Measurements from ENCODE around the gene MPP3. TPM values are rescaled to one million over a fixed set of nuclear protein-coding genes. Genes with fewer than 3 reads are reported as not detected.

The MPP3 gene
- total and polyA plus RNA-seq, 7 experiments from 2014 or later = 0.32 to 1.4 TPM; not detected in 5

DNA sequence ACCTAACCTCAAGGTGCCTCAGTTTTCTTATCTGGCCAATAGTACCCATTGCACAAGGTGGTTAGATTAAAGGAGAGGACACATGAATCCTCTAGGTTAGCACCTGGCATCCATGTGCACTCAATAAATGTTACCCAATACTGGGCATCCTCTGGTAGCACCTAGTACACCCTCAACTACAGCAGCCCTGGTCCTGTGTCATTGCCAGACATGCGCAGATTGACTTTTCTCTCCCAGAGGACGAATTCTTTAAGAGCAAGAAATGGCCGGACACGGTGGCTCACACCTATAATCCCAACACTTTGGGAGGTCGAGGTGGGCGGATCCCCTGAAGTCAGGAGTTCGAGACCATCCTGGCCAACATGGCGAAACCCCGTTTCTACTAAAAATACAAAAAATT is 61.5 kb downstream of the MPP3 start:
- CTCF ChIA-PET = interaction anchor here (0.7 kb wide), 1 partner anchor 62 kb away, joined by 3 read pairs; no protein-coding TSS in a partner anchor
- intact Hi-C loops (cut with micrococcal nuclease) = no loop called here
- H3K4me1 Mint-ChIP-seq = peaks cover 0 to 17% (median 0%) of the 10 kb centered on the region in 7 donors
- no peaks in the 10 kb centered on the region for H3K27me3 Mint-ChIP-seq
- H3K9me3 Mint-ChIP-seq = no peaks in the 10 kb centered on the region
- Histone ChIP-seq H3K36me3 (ENCODE audit: control insufficient read depth in 2 of 3, insufficient read depth in 3 of 3, low read length in 3 of 3) (peaks cover 0 to 45% (median 0%) of the 10 kb centered on the region in 3 experiments), H3K27ac (ENCODE audit: low read depth, low read length) (no peak overlapping the region), H3K27me3 (ENCODE audit: control insufficient read depth in 2 of 2, insufficient read depth in 2 of 2, low read length in 2 of 2) (no peaks in the 10 kb centered on the region), H3K4me3 (ENCODE audit: low read length) (no peak overlapping the region), H3K9me3 (ENCODE audit: control insufficient read depth in 2 of 3, low read length in 3 of 3) (no peaks in the 10 kb centered on the region), H3K4me1 (ENCODE audit: control insufficient read depth in 2 of 2, insufficient read depth in 2 of 2, low read length in 2 of 2) (no peaks in the 10 kb centered on the region)
- DNase-seq (no peak), ATAC-seq (no peak)
- no peak overlapping the region for H3K27ac Mint-ChIP-seq
- no peak overlapping the region for H3K4me3 Mint-ChIP-seq
- POLR2A ChIA-PET = no interaction called here
- H3K36me3 Mint-ChIP-seq = peaks cover 0 to 33% (median 7%) of the 10 kb centered on the region in 5 donors

GRCh38 chr17:43770957-43771356 is 62.0 kb downstream of the MPP3 start:
- peaks cover 0 to 45% (median 0%) of the 10 kb centered on the region in 3 experiments for H3K36me3 ChIP-seq (ENCODE audit: control insufficient read depth in 2 of 3, insufficient read depth in 3 of 3, low read length in 3 of 3)
- H3K27ac Mint-ChIP-seq = no peak overlapping the region
- peaks cover 0 to 33% (median 7%) of the 10 kb centered on the region in 5 donors for H3K36me3 Mint-ChIP-seq
- no peaks in the 10 kb centered on the region for H3K9me3 Mint-ChIP-seq
- no peaks in the 10 kb centered on the region for H3K9me3 ChIP-seq (ENCODE audit: control insufficient read depth in 2 of 3, low read length in 3 of 3)
- intact Hi-C loops (cut with micrococcal nuclease) = no loop called here
- H3K27ac ChIP-seq (ENCODE audit: low read depth, low read length) = no peak overlapping the region
- ATAC-seq (no peak), DNase-seq (no peak)
- H3K4me1 Mint-ChIP-seq = peaks cover 0 to 17% (median 0%) of the 10 kb centered on the region in 7 donors
- POLR2A ChIA-PET = no interaction called here
- no peaks in the 10 kb centered on the region for H3K27me3 ChIP-seq (ENCODE audit: control insufficient read depth in 2 of 2, insufficient read depth in 2 of 2, low read length in 2 of 2)
- CTCF ChIA-PET = interaction anchor here (1.2 kb wide), 1 partner anchor 10 kb away, joined by 4 read pairs; no protein-coding TSS in a partner anchor
- no peak overlapping the region for H3K4me3 Mint-ChIP-seq
- no peaks in the 10 kb centered on the region for H3K27me3 Mint-ChIP-seq
- no peaks in the 10 kb centered on the region for H3K4me1 ChIP-seq (ENCODE audit: control insufficient read depth in 2 of 2, insufficient read depth in 2 of 2, low read length in 2 of 2)
- no peak overlapping the region for H3K4me3 ChIP-seq (ENCODE audit: low read length)

- H3K27me3 ChIP-seq (ENCODE audit: control insufficient read depth in 2 of 2, insufficient read depth in 2 of 2, low read length in 2 of 2) = no peaks in the 10 kb centered on the region
- H3K36me3 Mint-ChIP-seq = peaks cover 0 to 33% (median 6%) of the 10 kb centered on the region in 5 donors
- no peaks in the 10 kb centered on the region for H3K9me3 ChIP-seq (ENCODE audit: control insufficient read depth in 2 of 3, low read length in 3 of 3)
- ChIA-PET CTCF (interaction anchor here (1.2 kb wide), 1 partner anchor 9 kb away, joined by 4 read pairs; no protein-coding TSS in a partner anchor), POLR2A (no interaction called here)
- H3K4me3 ChIP-seq (ENCODE audit: low read length) = no peak overlapping the region
- peaks cover 0 to 42% (median 0%) of the 10 kb centered on the region in 3 experiments for H3K36me3 ChIP-seq (ENCODE audit: control insufficient read depth in 2 of 3, insufficient read depth in 3 of 3, low read length in 3 of 3)
- DNase-seq (no peak), ATAC-seq (no peak)
- H3K27ac Mint-ChIP-seq = no peak overlapping the region
- H3K27me3 Mint-ChIP-seq = no peaks in the 10 kb centered on the region
- H3K4me3 Mint-ChIP-seq = no peak overlapping the region
- no peak overlapping the region for H3K27ac ChIP-seq (ENCODE audit: low read depth, low read length)
- peaks cover 0 to 14% (median 0%) of the 10 kb centered on the region in 7 donors for H3K4me1 Mint-ChIP-seq
- H3K4me1 ChIP-seq (ENCODE audit: control insufficient read depth in 2 of 2, insufficient read depth in 2 of 2, low read length in 2 of 2) = no peaks in the 10 kb centered on the region
- H3K9me3 Mint-ChIP-seq = no peaks in the 10 kb centered on the region
- intact Hi-C loops (cut with micrococcal nuclease) = no loop called here
These were observed 63.1 kb downstream of the MPP3 start for GRCh38 chr17:43769859-43770258.

- intact Hi-C loops (cut with micrococcal nuclease) = no loop called here
- Histone ChIP-seq H3K4me1 (ENCODE audit: control insufficient read depth in 2 of 2, insufficient read depth in 2 of 2, low read length in 2 of 2) (no peaks in the 10 kb centered on the region), H3K4me3 (ENCODE audit: low read length) (no peak overlapping the region), H3K27me3 (ENCODE audit: control insufficient read depth in 2 of 2, insufficient read depth in 2 of 2, low read length in 2 of 2) (no peaks in the 10 kb centered on the region), H3K36me3 (ENCODE audit: control insufficient read depth in 2 of 3, insufficient read depth in 3 of 3, low read length in 3 of 3) (peaks cover 0 to 37% (median 0%) of the 10 kb centered on the region in 3 experiments), H3K27ac (ENCODE audit: low read depth, low read length) (no peak overlapping the region), H3K9me3 (ENCODE audit: control insufficient read depth in 2 of 3, low read length in 3 of 3) (no peaks in the 10 kb centered on the region)
- ATAC-seq = no peak
- Mint-ChIP-seq H3K27ac (no peak overlapping the region), H3K4me1 (peaks cover 0 to 14% (median 0%) of the 10 kb centered on the region in 7 donors), H3K27me3 (no peaks in the 10 kb centered on the region), H3K36me3 (peaks cover 0 to 33% (median 6%) of the 10 kb centered on the region in 5 donors), H3K4me3 (no peak overlapping the region), H3K9me3 (no peaks in the 10 kb centered on the region)
- DNase-seq = no peak
- ChIA-PET POLR2A (no interaction called here), CTCF (interaction anchor here (4.7 kb wide), 1 partner anchor 76 kb away, joined by 53 read pairs; no protein-coding TSS in a partner anchor)
These were observed 63.5 kb downstream of the MPP3 start for GRCh38 chr17:43769426-43769825.

- intact Hi-C loops (cut with micrococcal nuclease) = no loop called here
- peaks cover 0 to 14% (median 0%) of the 10 kb centered on the region in 7 donors for H3K4me1 Mint-ChIP-seq
These were observed 64.0 kb downstream of the MPP3 start for GRCh38 chr17:43768943-43769342.

GRCh38 chr17:43768382-43768781 is 64.6 kb downstream of the MPP3 start:
- Histone ChIP-seq H3K27me3 (ENCODE audit: control insufficient read depth in 2 of 2, insufficient read depth in 2 of 2, low read length in 2 of 2) (no peaks in the 10 kb centered on the region), H3K4me1 (ENCODE audit: control insufficient read depth in 2 of 2, insufficient read depth in 2 of 2, low read length in 2 of 2) (no peaks in the 10 kb centered on the region), H3K36me3 (ENCODE audit: control insufficient read depth in 2 of 3, insufficient read depth in 3 of 3, low read length in 3 of 3) (peaks cover 0 to 29% (median 0%) of the 10 kb centered on the region in 3 experiments), H3K4me3 (ENCODE audit: low read length) (no peak overlapping the region), H3K9me3 (ENCODE audit: control insufficient read depth in 2 of 3, low read length in 3 of 3) (no peaks in the 10 kb centered on the region), H3K27ac (ENCODE audit: low read depth, low read length) (no peak overlapping the region)
- H3K27me3 Mint-ChIP-seq = no peaks in the 10 kb centered on the region
- H3K4me3 Mint-ChIP-seq = no peak overlapping the region
- peak overlapping the region in 1 of 9 donors; percentile 67 for H3K27ac Mint-ChIP-seq
- intact Hi-C loops (cut with micrococcal nuclease) = no loop called here
- CTCF ChIA-PET = interaction anchor here (4.7 kb wide), 1 partner anchor 75 kb away, joined by 53 read pairs; no protein-coding TSS in a partner anchor
- DNase-seq = no peak
- H3K9me3 Mint-ChIP-seq = no peaks in the 10 kb centered on the region
- H3K36me3 Mint-ChIP-seq = peaks cover 0 to 30% (median 6%) of the 10 kb centered on the region in 5 donors
- peaks cover 0 to 11% (median 0%) of the 10 kb centered on the region in 7 donors for H3K4me1 Mint-ChIP-seq
- POLR2A ChIA-PET = no interaction called here
- peak; percentile 64 for ATAC-seq

More at GRCh38 chr17:43768943-43769342, 64.0 kb downstream of the MPP3 start:
- DNase-seq = no peak
- POLR2A ChIA-PET = no interaction called here
- H3K4me3 ChIP-seq (ENCODE audit: low read length) = no peak overlapping the region
- no peak overlapping the region for H3K4me3 Mint-ChIP-seq
- no peak overlapping the region for H3K27ac Mint-ChIP-seq
- no peaks in the 10 kb centered on the region for H3K27me3 ChIP-seq (ENCODE audit: control insufficient read depth in 2 of 2, insufficient read depth in 2 of 2, low read length in 2 of 2)
- H3K36me3 Mint-ChIP-seq = peaks cover 0 to 33% (median 6%) of the 10 kb centered on the region in 5 donors
- CTCF ChIA-PET = interaction anchor here (4.7 kb wide), 1 partner anchor 76 kb away, joined by 53 read pairs; no protein-coding TSS in a partner anchor
- no peaks in the 10 kb centered on the region for H3K9me3 ChIP-seq (ENCODE audit: control insufficient read depth in 2 of 3, low read length in 3 of 3)
- H3K27ac ChIP-seq (ENCODE audit: low read depth, low read length) = no peak overlapping the region
- no peaks in the 10 kb centered on the region for H3K27me3 Mint-ChIP-seq
- no peak for ATAC-seq
- H3K36me3 ChIP-seq (ENCODE audit: control insufficient read depth in 2 of 3, insufficient read depth in 3 of 3, low read length in 3 of 3) = peaks cover 0 to 32% (median 0%) of the 10 kb centered on the region in 3 experiments
- H3K4me1 ChIP-seq (ENCODE audit: control insufficient read depth in 2 of 2, insufficient read depth in 2 of 2, low read length in 2 of 2) = no peaks in the 10 kb centered on the region
- no peaks in the 10 kb centered on the region for H3K9me3 Mint-ChIP-seq

GRCh38 chr17:43767713-43768059 is 65.3 kb downstream of the MPP3 start:
- H3K4me3 ChIP-seq (ENCODE audit: low read length) = no peak overlapping the region
- ChIA-PET CTCF (interaction anchor here (0.9 to 4.7 kb wide), 6 partner anchors 11 to 191 kb away, joined by 3 to 53 read pairs (median 6); partner anchors contain the start of gene DUSP3), POLR2A (interaction anchor here (1.0 kb wide), 1 partner anchor 8 kb away, joined by 3 read pairs; no protein-coding TSS in a partner anchor)
- intact Hi-C loops (cut with micrococcal nuclease) = no loop called here
- H3K27ac ChIP-seq (ENCODE audit: low read depth, low read length) = no peak overlapping the region
- Mint-ChIP-seq H3K9me3 (no peaks in the 10 kb centered on the region), H3K4me3 (no peak overlapping the region), H3K27me3 (no peaks in the 10 kb centered on the region), H3K27ac (no peak overlapping the region), H3K36me3 (peaks cover 0 to 23% (median 5%) of the 10 kb centered on the region in 5 donors), H3K4me1 (peaks cover 0 to 6% (median 0%) of the 10 kb centered on the region in 7 donors)
- DNase-seq = no peak
- H3K4me1 ChIP-seq (ENCODE audit: control insufficient read depth in 2 of 2, insufficient read depth in 2 of 2, low read length in 2 of 2) = no peaks in the 10 kb centered on the region
- H3K36me3 ChIP-seq (ENCODE audit: control insufficient read depth in 2 of 3, insufficient read depth in 3 of 3, low read length in 3 of 3) = peaks cover 0 to 22% (median 0%) of the 10 kb centered on the region in 3 experiments
- H3K27me3 ChIP-seq (ENCODE audit: control insufficient read depth in 2 of 2, insufficient read depth in 2 of 2, low read length in 2 of 2) = no peaks in the 10 kb centered on the region
- H3K9me3 ChIP-seq (ENCODE audit: control insufficient read depth in 2 of 3, low read length in 3 of 3) = no peaks in the 10 kb centered on the region
- ATAC-seq = no peak

Data from naive thymus-derived CD4-positive, alpha-beta T cell (primary cell).